Left lung (tissue), 10 donors: ENCODE measurements around the gene IFNL1. TPM values are rescaled to one million over a fixed set of nuclear protein-coding genes. Genes with fewer than 3 reads are reported as not detected.
A peak's percentile ranks its signal among the peaks of the same experiment; 100 is the strongest.

Experiments used
- ATAC-seq: fragments of 200-7000 bp; cut with Tn5 transposase; one replicate; pipeline ENCODE4 v1.9.1; 2020; ENCODE audit warnings: moderate library complexity
- DNase-seq, 4 donors: peaks; one replicate each; pipeline ENCODE4 v3.0.0-alpha.2; 2013 to 2020
- H3K27ac ChIP-seq, 2 donors: fragments of 200-600 bp; sonication (generic) in 1 of 2; one replicate each; pipeline versions ENCODE4 v1.5.0 to v1.8.0; 2020 to 2021
- H3K27me3 ChIP-seq, 2 donors: fragments of 200-600 bp; sonication (generic) in 1 of 2; one replicate each; pipeline versions ENCODE4 v1.5.0 to v1.8.0; 2020 to 2021
- H3K36me3 ChIP-seq, 2 donors: fragments of 200-600 bp; sonication (generic) in 1 of 2; one replicate each; pipeline versions ENCODE4 v1.5.0 to v1.8.0; 2020 to 2021
- H3K4me1 ChIP-seq, 2 donors: fragments of 200-600 bp; one replicate each; pipeline ENCODE4 v1.8.0; 2021
- H3K4me3 ChIP-seq, 2 donors: fragments of 200-600 bp; sonication (generic) in 1 of 2; one replicate each; pipeline versions ENCODE4 v1.5.0 to v1.8.0; 2020 to 2021; ENCODE audit warnings: mild to moderate bottlenecking in 1 of 2
- H3K9me3 ChIP-seq, 2 donors: fragments of 200-600 bp; sonication (generic) in 1 of 2; one replicate each; pipeline versions ENCODE4 v1.5.0 to v1.8.0; 2020 to 2021
- intact Hi-C, 2 donors: fragments of 100-400 bp; cut with DNase I; formaldehyde crosslinking; loops; one replicate each; pipeline versions ENCODE4 v1.11.2 to v1.14.2; 2022
- polyA plus RNA-seq, 6 donors: library from polyadenylated mRNA; unstranded; fragments of 120-200 nt; gene quantifications; one replicate each; pipeline ENCODE4 v1.2.1, GENCODE V29; 2013; ENCODE audit not compliant: insufficient read length in 6 of 6
- total RNA-seq, 2 donors: library from RNA; stranded (reverse); fragmentation: NEBNext Ultra II Directional; extraction: Animal tissue kit (Norgen Biotek cat#: 25700); gene quantifications; one replicate each; pipeline ENCODE4 v1.2.1, GENCODE V29; 2021
- TF ChIP-seq, protein P1 (sequence below), 2 donors: fragments of 200-600 bp; sonication (generic) in 1 of 2; IDR thresholded peaks; one replicate each; pipeline versions ENCODE4 v1.5.0 to v1.8.0; 2021; ENCODE audit warnings: antibody characterized with exemption in 2 of 2
- donor health status: DM: no; HTN: yes; CAD: no.
- donor health status: DM: no; HTN: no; CAD: no.

Gene IFNL1
- total and polyA plus RNA-seq, 8 donors = not detected

- no peaks in the 10 kb centered on the region for H3K36me3 ChIP-seq
- no peak for ATAC-seq
- no peaks in the 10 kb centered on the region for H3K9me3 ChIP-seq
- intact Hi-C loops = no loop called here
- H3K27me3 ChIP-seq = no peaks in the 10 kb centered on the region
- H3K27ac ChIP-seq = no peak overlapping the region
- TF ChIP-seq, protein P1, sequence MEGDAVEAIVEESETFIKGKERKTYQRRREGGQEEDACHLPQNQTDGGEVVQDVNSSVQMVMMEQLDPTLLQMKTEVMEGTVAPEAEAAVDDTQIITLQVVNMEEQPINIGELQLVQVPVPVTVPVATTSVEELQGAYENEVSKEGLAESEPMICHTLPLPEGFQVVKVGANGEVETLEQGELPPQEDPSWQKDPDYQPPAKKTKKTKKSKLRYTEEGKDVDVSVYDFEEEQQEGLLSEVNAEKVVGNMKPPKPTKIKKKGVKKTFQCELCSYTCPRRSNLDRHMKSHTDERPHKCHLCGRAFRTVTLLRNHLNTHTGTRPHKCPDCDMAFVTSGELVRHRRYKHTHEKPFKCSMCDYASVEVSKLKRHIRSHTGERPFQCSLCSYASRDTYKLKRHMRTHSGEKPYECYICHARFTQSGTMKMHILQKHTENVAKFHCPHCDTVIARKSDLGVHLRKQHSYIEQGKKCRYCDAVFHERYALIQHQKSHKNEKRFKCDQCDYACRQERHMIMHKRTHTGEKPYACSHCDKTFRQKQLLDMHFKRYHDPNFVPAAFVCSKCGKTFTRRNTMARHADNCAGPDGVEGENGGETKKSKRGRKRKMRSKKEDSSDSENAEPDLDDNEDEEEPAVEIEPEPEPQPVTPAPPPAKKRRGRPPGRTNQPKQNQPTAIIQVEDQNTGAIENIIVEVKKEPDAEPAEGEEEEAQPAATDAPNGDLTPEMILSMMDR (IDR thresholded peaks at IDR 0.05) = no peak
- H3K4me3 ChIP-seq = no peak overlapping the region
- no peak for DNase-seq
- no peaks in the 10 kb centered on the region for H3K4me1 ChIP-seq
These were observed 19.5 kb upstream of the IFNL1 start for GRCh38 chr19:39276740-39277139.

- H3K27me3 ChIP-seq = no peaks in the 10 kb centered on the region
- intact Hi-C loops = no loop called here
- DNase-seq = no peak
- H3K27ac ChIP-seq = no peak overlapping the region
- peaks cover 0 to 7% of the 10 kb centered on the region in 2 donors for H3K9me3 ChIP-seq
- TF ChIP-seq, protein P1 (IDR thresholded peaks at IDR 0.05) = no peak
- H3K4me3 ChIP-seq = no peak overlapping the region
- H3K4me1 ChIP-seq = no peaks in the 10 kb centered on the region
- ATAC-seq = peak; percentile 89
- no peaks in the 10 kb centered on the region for H3K36me3 ChIP-seq
These were observed 18.6 kb upstream of the IFNL1 start for GRCh38 chr19:39277598-39277997.

DNA sequence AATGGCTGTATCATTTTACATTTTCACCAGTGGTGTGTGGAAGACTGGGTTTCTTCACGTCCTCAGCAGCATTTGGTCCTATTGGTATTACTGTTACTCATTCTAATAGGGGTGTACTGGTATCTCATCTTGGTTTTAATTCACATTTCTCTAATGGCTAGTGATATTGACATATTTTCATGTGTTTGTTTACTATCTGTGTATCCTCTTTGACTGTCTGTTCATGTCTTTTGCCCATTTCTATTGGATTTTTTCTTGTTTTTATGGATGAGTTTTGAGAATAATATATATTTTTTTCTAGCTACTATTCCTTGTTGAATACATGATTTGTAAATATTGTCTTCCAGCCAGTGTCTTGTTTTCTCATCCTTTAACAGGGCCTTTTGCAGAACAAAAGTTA lies 14.2 kb upstream of the IFNL1 start:
- TF ChIP-seq, protein P1 (IDR thresholded peaks at IDR 0.05) = no peak
- Histone ChIP-seq H3K27ac (no peak overlapping the region), H3K27me3 (no peaks in the 10 kb centered on the region), H3K4me1 (no peaks in the 10 kb centered on the region), H3K9me3 (peaks cover 0 to 20% of the 10 kb centered on the region in 2 donors), H3K4me3 (no peak overlapping the region), H3K36me3 (no peaks in the 10 kb centered on the region)
- ATAC-seq (no peak), DNase-seq (no peak)
- intact Hi-C loops = no loop called here

DNA sequence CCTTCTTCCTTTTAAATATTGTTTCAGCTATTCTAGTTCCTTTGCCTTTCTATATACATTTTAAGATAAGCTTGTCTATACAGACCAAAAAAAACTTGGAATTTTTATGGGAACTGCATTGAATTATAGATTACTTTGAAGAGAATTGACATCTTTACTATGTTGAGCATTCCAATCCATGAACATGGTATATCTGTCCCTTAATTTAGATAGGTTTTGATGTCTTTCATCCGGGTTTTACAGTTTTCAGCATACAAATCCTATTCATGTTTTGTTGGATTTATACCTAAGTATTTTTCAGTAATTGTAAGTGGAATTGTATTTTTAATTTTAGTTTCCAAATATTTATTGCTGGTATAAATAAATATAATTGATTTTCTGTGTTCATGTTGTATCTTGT lies 12.2 kb upstream of the IFNL1 start:
- no peak overlapping the region for H3K4me3 ChIP-seq
- intact Hi-C loops = no loop called here
- no peak for DNase-seq

DNA sequence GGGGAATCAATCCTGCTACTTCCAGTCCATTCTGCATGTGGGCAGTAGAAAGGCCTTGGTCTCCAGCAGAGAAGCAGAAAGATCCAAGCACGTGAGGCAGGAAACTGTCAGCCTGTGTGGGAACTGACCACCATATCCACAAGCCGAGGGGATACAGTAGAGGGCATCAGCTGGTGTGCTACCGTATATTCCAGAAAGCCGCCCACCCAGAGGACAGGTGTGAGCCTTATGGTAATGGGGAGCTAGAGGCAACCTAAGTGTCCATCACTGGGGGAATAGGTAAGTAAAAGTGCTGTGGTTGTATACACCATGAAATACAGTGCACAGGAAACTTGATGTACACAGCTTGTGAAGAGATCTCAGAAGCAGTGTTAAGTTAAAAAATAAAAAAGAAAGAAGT lies 2.8 kb upstream of the IFNL1 start:
- Histone ChIP-seq H3K27ac (no peak overlapping the region), H3K4me1 (no peaks in the 10 kb centered on the region), H3K27me3 (peaks cover 0 to 20% of the 10 kb centered on the region in 2 donors), H3K36me3 (no peaks in the 10 kb centered on the region), H3K4me3 (no peak overlapping the region), H3K9me3 (no peaks in the 10 kb centered on the region)
- DNase-seq (no peak), ATAC-seq (no peak)
- intact Hi-C loops = no loop called here
- TF ChIP-seq, protein P1 (IDR thresholded peaks at IDR 0.05) = no peak

More for the DNA sequence above, 12.2 kb upstream of the IFNL1 start:
- H3K27ac ChIP-seq = no peak overlapping the region
- TF ChIP-seq, protein P1 (IDR thresholded peaks at IDR 0.05) = no peak
- ATAC-seq = no peak
- H3K4me1 ChIP-seq = no peaks in the 10 kb centered on the region
- no peaks in the 10 kb centered on the region for H3K36me3 ChIP-seq
- peaks cover 0 to 20% of the 10 kb centered on the region in 2 donors for H3K9me3 ChIP-seq
- no peaks in the 10 kb centered on the region for H3K27me3 ChIP-seq
